Mesendoderm (in vitro differentiated cells): Measurements from ENCODE around the gene RABGAP1.

Experiments
- DNase-seq: peaks from one replicate; pipeline ENCODE4 v3.0.0; 2013
- H2AK5ac ChIP-seq: 2 replicates; pipeline ENCODE4 v1.6.1; 2013; ENCODE audit warnings: low read length, inconsistent platforms
- H2BK120ac ChIP-seq: 2 replicates; pipeline ENCODE4 v1.6.1; 2013; ENCODE audit warnings: low read depth, mild to moderate bottlenecking, low read length, moderate library complexity, mixed read lengths
- H2BK15ac ChIP-seq: replicated peaks from 2 replicates; pipeline ENCODE4 v1.6.1; 2013; ENCODE audit warnings: low read depth, mild to moderate bottlenecking, moderate library complexity
- H2BK5ac ChIP-seq: 2 replicates; pipeline ENCODE4 v1.6.1; 2013; ENCODE audit warnings: low read length, inconsistent platforms
- H3K18ac ChIP-seq: 2 replicates; pipeline ENCODE4 v1.6.1; 2013; ENCODE audit warnings: mild to moderate bottlenecking, low read length, mixed read lengths
- H3K23ac ChIP-seq: one replicate; pipeline ENCODE4 v1.6.1; 2013; ENCODE audit warnings: low read length
- H3K27ac ChIP-seq: 2 replicates; pipeline ENCODE4 v1.5.1; 2013; ENCODE audit warnings: low read depth, mild to moderate bottlenecking, inconsistent platforms, low read length, moderate library complexity
- H3K27me3 ChIP-seq: 2 replicates; pipeline ENCODE4 v1.6.1; 2013; ENCODE audit warnings: low read length, control low read depth, mild to moderate bottlenecking, inconsistent platforms; ENCODE audit not compliant: insufficient read depth, poor library complexity
- H3K36me3 ChIP-seq: 2 replicates; pipeline ENCODE4 v1.6.1; 2013; ENCODE audit warnings: low read length, inconsistent platforms; ENCODE audit not compliant: control insufficient read depth, insufficient read depth
- H3K4ac ChIP-seq: one replicate; pipeline ENCODE4 v1.6.1; 2013; ENCODE audit warnings: low read depth, mild to moderate bottlenecking, low read length, moderate library complexity
- H3K4me1 ChIP-seq: 2 replicates; pipeline ENCODE4 v1.6.1; 2013; ENCODE audit warnings: low read depth, low read length, inconsistent platforms; ENCODE audit not compliant: control insufficient read depth
- H3K4me2 ChIP-seq: 2 replicates; pipeline ENCODE4 v1.6.1; 2013; ENCODE audit warnings: low read length
- H3K4me3 ChIP-seq: 2 replicates; pipeline ENCODE4 v1.5.1; 2013; ENCODE audit warnings: mild to moderate bottlenecking, low read length
- H3K56ac ChIP-seq: one replicate; pipeline ENCODE4 v1.6.1; 2013; ENCODE audit warnings: low read length
- H3K79me1 ChIP-seq: 2 replicates; pipeline ENCODE4 v1.6.1; 2013; ENCODE audit warnings: low read length, inconsistent platforms
- H3K79me2 ChIP-seq: 2 replicates; pipeline ENCODE4 v1.6.1; 2013; ENCODE audit warnings: mild to moderate bottlenecking, low read length; ENCODE audit not compliant: control insufficient read depth, insufficient read depth
- H3K9ac ChIP-seq: 2 replicates; pipeline ENCODE4 v1.6.1; 2013; ENCODE audit warnings: low read length, inconsistent platforms
- H4K5ac ChIP-seq: one replicate; pipeline ENCODE4 v1.6.1; 2013; ENCODE audit warnings: low read length
- H4K8ac ChIP-seq: one replicate; pipeline ENCODE4 v1.6.1; 2013; ENCODE audit warnings: low read depth, mild to moderate bottlenecking, control low read depth, low read length, moderate library complexity
- WGBS: extraction: QIAGEN DNeasy Blood & Tissue Kit; methylation state at CpG from one replicate; pipeline ENCODE4 v1.1.7; 2013; ENCODE audit warnings: low lambda C conversion rate, missing lambda C conversion rate; ENCODE audit not compliant: insufficient coverage; ENCODE audit errors: extremely low coverage; 5-methylcytosine and 5-hydroxymethylcytosine counted together

The RABGAP1 gene

GRCh38 chr9:123132696-123133095 lies 191.9 kb downstream of the RABGAP1 start:
- WGBS = no CpG with 5 or more reads among the region's 6 CpGs
- Histone ChIP-seq H4K8ac (no peak overlapping the region), H2AK5ac (no peak overlapping the region), H3K4me2 (no peak overlapping the region), H3K56ac (no peak overlapping the region), H3K79me2 (no peaks in the 10 kb centered on the region), H2BK120ac (no peak overlapping the region), H3K36me3 (no peaks in the 10 kb centered on the region), H3K27me3 (no peaks in the 10 kb centered on the region), H4K5ac (no peak overlapping the region), H3K9ac (no peak overlapping the region), H3K23ac (no peak overlapping the region), H3K4me3 (no peak overlapping the region), H3K79me1 (no peaks in the 10 kb centered on the region), H3K27ac (no peak overlapping the region), H3K4me1 (no peaks in the 10 kb centered on the region), H2BK5ac (no peak overlapping the region), H3K4ac (no peak overlapping the region), H2BK15ac (no peak overlapping the region), H3K18ac (no peak overlapping the region)
- DNase-seq = no peak

DNA sequence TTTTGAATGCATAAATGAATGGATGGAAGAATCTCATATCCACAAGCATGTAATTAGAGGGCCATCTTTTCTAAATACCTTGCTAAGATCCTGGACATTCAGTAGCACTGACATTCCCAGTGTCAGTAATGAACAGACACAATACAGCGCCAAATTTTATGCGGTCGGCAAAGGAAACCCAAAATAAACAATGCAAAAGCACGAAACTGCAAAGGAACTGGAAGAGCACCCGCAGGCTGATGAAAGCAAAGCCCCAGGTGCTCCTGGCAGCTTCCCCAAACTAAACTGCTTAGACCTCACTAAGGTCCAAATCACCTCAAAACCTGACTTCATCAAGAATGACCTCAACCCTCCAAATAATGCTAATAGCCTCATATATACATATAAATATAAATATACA lies 194.6 kb downstream of the RABGAP1 start:
- Histone ChIP-seq H3K4me3 (no peak overlapping the region), H3K79me2 (no peaks in the 10 kb centered on the region), H3K18ac (no peak overlapping the region), H3K4me1 (no peaks in the 10 kb centered on the region), H4K8ac (no peak overlapping the region), H3K27me3 (no peaks in the 10 kb centered on the region), H2BK5ac (no peak overlapping the region), H2BK120ac (no peak overlapping the region), H4K5ac (no peak overlapping the region), H3K56ac (no peak overlapping the region), H3K79me1 (no peaks in the 10 kb centered on the region), H2BK15ac (no peak overlapping the region), H3K4ac (no peak overlapping the region), H3K36me3 (no peaks in the 10 kb centered on the region), H3K9ac (no peak overlapping the region), H3K27ac (no peak overlapping the region), H2AK5ac (no peak overlapping the region), H3K23ac (no peak overlapping the region), H3K4me2 (no peak overlapping the region)
- DNase-seq = no peak
- no CpG with 5 or more reads among the region's 5 CpGs for WGBS

- H3K9ac ChIP-seq = no peak overlapping the region
- H2AK5ac ChIP-seq = no peak overlapping the region
- H2BK15ac ChIP-seq = no peak overlapping the region
- H3K27ac ChIP-seq = no peak overlapping the region
- no peak overlapping the region for H4K5ac ChIP-seq
- no peak overlapping the region for H3K18ac ChIP-seq
- WGBS = no CpG with 5 or more reads among the region's 2 CpGs
- no peaks in the 10 kb centered on the region for H3K79me2 ChIP-seq
- H3K27me3 ChIP-seq = no peaks in the 10 kb centered on the region
- H3K56ac ChIP-seq = no peak overlapping the region
- H3K79me1 ChIP-seq = no peaks in the 10 kb centered on the region
- H2BK5ac ChIP-seq = no peak overlapping the region
- no peak overlapping the region for H3K4me2 ChIP-seq
- no peak overlapping the region for H3K4me3 ChIP-seq
- no peak overlapping the region for H3K4ac ChIP-seq
- H4K8ac ChIP-seq = no peak overlapping the region
- no peak for DNase-seq
- H3K23ac ChIP-seq = no peak overlapping the region
- H2BK120ac ChIP-seq = no peak overlapping the region
- no peaks in the 10 kb centered on the region for H3K36me3 ChIP-seq
- no peaks in the 10 kb centered on the region for H3K4me1 ChIP-seq
These were observed 197.3 kb downstream of the RABGAP1 start for GRCh38 chr9:123138163-123138562.

DNA sequence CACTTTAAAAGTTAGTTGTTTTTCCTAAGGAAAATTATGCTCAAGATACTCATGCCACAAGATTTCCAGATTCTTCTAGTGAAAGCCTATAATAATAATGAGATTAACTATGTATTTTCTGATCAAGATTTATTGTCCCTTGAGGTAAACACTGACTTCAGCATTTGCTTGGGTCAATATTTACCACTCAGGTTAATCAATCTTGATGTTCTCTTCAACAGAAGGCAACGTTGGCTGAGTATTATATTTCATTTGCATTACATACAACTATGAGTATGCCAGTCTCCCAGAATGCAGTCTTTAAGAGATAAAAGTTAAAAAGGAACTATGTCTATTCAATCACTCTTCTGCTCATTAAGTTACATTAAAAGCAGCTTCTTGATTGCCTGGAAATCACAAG lies 208.2 kb downstream of the RABGAP1 start:
- H3K27me3 ChIP-seq = no peaks in the 10 kb centered on the region
- H3K4me1 ChIP-seq = no peaks in the 10 kb centered on the region
- no peak overlapping the region for H2BK15ac ChIP-seq
- H2BK120ac ChIP-seq = no peak overlapping the region
- no peak overlapping the region for H2AK5ac ChIP-seq
- no peak overlapping the region for H3K4ac ChIP-seq
- H3K27ac ChIP-seq = no peak overlapping the region
- H3K79me1 ChIP-seq = no peaks in the 10 kb centered on the region
- no peak overlapping the region for H3K18ac ChIP-seq
- WGBS = no CpG with 5 or more reads among the region's 1 CpG
- H4K8ac ChIP-seq = no peak overlapping the region
- H3K4me3 ChIP-seq = no peak overlapping the region
- no peak overlapping the region for H2BK5ac ChIP-seq
- H3K56ac ChIP-seq = no peak overlapping the region
- H3K4me2 ChIP-seq = no peak overlapping the region
- H4K5ac ChIP-seq = no peak overlapping the region
- H3K9ac ChIP-seq = no peak overlapping the region
- H3K36me3 ChIP-seq = no peaks in the 10 kb centered on the region
- H3K23ac ChIP-seq = no peak overlapping the region
- no peak for DNase-seq
- H3K79me2 ChIP-seq = no peaks in the 10 kb centered on the region

DNA sequence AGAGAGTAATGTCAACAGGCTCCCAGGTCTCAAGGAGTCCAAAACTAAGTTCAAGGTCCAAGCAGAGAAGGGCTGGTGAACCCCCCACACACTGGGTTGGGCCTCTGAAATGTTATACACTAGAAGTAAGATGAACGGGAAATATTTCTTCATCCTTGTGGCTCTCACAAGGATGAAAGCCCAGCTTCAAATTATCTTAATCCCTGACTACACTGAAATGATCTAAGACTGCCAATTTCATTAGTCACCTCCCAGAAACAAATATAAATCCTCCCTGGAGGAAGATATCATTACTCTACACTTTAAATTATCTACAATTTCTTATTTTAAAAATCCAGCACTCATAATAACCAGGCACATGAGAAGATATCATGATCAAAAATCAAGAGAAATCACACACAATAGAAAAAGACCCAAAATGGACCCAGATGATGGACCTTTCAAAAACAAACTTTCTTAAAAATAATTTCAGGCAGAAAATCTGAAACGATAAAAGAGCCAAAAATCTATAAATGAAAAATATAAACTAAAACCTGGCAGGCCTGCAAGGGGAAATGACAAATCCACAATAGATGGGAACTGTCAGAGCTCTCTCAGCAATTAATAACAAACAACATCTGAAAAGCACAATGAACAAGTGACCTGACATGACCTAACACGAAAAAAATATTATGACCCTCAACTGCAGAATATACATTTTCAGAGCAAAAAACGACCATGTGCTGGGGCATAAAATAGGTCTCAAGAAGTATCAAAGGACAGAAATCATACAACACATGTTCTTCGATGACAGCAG lies 210.1 kb downstream of the RABGAP1 start:
- Histone ChIP-seq H4K5ac (no peak overlapping the region), H3K36me3 (no peaks in the 10 kb centered on the region), H3K4me3 (no peak overlapping the region), H3K18ac (no peak overlapping the region), H3K23ac (no peak overlapping the region), H3K4me1 (no peaks in the 10 kb centered on the region), H2AK5ac (no peak overlapping the region), H3K56ac (no peak overlapping the region), H3K9ac (no peak overlapping the region), H3K27me3 (no peaks in the 10 kb centered on the region), H2BK120ac (no peak overlapping the region), H3K79me2 (no peaks in the 10 kb centered on the region), H3K4ac (no peak overlapping the region), H3K27ac (no peak overlapping the region), H3K4me2 (no peak overlapping the region), H3K79me1 (no peaks in the 10 kb centered on the region), H2BK15ac (no peak overlapping the region), H4K8ac (no peak overlapping the region), H2BK5ac (no peak overlapping the region)
- no peak for DNase-seq
- no CpG with 5 or more reads among the region's 5 CpGs for WGBS
